GM18858 (cell line): ENCODE results near the gene GPATCH8.
A peak's percentile ranks its signal among the peaks of the same experiment; 100 is the strongest.
"Not testable (repeated sequence)": the region's sequence is repeated elsewhere in the genome, so short reads cannot be mapped to it uniquely, and the experiment has no call there.

Experiments
- ATAC-seq: cut with Tn5 transposase; IDR thresholded peaks from one replicate; pipeline ENCODE4 v1.9.1; 2021; ENCODE audit not compliant: unreplicated experiment

GPATCH8 gene

DNA sequence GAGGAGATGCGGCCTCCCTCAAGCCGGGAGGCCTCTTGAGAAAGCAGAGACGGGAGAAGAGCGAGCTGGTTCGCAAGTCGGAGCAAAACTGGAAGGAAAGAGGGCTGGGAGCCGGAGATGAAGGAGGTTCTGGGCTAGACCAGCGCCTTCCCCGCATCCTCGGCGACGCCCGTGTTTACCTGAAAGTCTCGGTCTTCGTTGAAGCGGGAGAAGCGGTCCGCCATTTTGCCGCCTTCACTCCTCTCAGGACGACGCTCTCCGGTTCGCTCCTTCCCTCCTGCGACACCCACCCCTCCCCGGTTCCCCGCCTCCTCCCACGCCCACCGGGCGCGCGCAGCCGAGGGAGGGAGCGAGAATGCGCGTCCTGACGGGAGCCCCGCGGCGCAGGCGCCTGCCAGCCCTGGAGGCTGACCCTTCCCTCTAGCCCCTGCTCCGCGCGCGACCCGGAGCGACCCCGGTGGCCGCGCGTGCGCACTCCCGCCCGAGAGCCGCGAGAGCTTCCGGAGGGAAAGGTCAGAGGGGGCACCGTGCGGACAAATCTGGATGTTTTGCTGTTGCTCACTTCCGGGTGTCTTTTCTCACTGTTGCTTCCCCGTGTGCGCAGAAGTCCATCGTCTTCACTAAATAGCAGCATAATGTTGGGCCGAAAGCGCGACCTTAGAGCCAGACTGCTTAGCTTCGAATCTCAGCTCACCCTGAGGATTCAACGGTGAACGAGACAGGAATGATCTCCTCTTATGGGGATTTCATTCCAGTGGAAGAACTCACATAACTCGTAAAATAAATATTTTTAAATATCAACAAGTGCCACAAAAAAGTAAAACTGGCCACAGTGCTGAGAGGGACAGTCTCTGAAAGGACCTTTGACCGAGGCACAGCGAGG, at the start of gene GPATCH8:
GPATCH8 (minus strand) TSS at position 260 of the 883 bp plus-strand sequence; CDS start at position 224, 36 bp downstream.
- ATAC-seq = peak; percentile 68

DNA sequence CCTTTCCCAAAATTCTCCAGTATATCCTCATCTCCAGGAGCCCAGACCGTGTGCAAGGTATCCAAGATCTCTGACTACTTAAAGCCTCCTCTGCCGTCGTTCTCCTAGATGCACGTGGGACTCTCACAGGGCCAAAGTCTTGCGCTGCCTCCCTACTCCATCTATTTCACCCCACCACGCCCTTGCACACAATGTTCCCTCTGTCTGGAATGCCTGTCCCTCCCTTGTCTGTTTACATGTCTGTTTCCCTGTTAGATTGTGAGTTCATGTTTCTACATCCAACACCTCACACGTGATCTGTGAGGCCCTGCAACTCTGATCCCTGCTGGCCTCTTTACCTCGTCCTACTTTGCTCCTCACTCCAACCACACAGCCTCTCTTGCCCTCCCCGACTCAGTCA, 49.2 kb upstream of the GPATCH8 start:
- no peak for ATAC-seq

DNA sequence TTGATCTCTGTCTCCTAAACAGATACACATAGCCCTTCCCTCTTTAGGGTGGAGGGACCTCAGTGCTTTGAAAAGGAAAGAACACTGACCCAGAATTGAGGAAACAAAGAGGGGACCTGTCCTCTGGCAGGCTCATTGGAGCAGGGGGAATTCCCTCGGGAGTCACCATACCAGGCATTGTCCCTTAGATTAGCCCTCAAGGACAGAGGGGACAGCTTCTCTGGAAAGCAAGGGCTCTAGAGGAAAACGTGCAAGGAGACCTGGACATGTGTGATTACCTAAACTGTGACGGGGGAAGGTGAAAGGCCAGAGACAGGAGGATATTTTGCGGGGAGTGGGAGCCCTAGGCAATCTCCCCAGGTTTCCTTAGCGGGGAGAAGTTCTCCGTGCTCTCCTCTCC, 46.5 kb upstream of the GPATCH8 start:
- ATAC-seq = no peak

DNA sequence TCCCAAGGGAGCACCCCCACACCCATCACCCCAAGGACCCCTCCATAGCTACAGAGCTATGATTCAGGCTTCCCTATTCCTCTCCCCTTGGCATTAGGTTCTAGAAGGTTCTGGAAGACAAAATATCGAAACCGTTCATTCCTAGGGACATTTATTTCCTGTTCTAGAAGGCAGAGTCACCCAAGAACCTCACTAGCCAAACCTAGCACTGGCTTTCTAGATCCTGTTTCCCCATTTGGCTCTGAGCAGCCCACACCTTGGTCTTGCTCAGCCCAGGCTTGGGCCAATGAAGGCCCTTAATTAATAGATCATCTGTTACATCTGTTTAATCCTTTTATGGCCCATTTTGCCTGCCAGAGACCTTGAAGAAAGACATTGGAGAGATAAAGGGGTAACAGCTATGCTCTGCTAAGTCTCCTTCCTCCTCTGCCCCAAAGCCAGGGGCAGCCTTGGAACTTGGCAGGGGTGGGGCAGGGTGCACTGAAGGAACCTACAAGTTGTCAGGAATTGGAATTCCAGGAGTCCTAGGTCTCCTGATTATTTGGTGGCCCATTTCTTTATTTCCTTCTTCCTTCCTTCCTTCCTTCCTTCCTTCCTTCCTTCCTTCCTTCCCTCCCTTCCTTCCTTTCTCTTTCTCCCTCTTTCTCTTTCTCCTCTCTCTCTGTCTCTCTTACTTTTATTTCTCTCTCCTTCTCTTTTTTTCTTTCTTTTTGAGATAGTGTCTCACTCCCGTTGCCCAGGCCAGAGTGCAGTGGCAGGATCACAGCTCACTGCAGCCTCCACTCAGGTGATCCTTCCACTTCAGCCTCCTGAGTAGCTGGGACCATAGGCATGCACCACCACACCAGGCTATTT, 45.4 kb upstream of the GPATCH8 start:
- no peak for ATAC-seq

DNA sequence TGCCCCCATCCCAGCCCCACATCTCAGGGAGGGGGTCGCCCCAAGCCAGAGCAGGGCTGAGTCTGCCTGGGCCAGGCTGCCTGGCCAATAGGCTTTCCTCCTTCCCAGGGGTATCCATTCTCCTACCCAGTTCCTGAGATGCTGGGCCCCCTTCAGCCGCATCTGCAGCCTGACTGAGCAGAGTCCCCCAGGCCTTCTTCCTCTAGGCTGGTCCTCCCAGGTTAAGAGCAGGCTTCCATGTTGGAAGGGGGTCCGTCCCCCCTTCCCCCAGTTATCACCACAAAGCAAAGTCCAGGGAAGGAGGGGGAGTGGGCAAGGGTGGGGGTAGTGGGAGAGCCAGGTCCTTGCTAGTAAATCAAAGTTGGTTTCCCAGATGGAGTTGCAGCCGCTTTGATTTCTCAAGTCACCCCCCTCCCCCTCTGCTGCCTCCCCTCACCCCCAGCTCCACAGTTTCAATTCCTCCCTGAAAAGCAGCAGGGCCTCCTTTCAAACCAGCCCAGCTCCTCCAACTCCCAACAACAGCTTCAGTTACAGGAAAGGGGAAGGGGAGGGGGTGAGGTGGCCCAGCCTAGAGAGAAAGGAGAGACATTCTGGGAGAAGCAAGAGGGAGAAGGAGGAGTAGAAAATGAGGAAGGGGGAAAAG, 44.5 kb upstream of the GPATCH8 start:
- ATAC-seq = no peak

DNA sequence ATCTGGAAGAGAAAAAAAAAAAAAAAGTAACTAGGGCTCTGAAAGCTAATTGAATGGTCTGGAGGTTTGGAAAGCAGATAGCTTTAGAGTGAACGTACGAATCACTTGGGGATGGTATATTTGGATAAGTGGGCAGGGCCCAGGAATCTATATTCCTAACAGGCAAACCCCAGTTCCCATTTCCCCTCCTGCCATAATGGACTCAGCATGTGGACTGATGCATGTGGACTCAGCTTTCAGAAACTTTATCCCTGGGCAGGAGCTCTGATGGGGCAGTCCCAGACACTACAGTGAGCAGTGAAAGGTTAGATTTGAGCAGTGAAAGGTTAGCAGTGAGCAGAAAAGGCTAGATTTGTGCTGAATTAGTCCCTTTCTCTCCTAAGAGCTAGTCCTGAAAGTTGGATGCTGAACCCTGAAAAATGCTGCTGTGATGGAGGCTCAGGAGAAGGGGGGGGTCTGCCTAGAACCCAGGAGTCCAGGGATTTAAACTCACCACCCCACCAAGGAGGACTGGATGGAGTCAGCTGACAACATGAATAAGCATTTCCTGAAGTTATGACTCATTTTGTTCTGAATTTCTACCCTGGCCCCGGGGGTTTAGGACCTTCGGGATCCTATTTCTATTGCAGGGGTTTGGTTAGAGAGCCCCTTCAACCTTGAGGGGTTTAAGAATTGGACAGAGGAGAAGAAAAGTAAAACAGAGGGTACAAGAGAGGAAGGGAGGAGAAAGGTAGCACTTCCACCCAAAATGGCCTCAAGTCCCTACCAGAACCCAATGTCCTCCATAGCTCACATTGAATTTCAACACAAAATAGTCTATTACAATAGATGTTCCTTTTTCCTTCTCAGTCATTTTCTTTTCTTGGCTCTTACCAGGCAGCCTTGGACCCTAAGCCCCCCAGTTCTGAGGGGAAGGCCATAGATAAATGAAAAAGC, 43.7 kb upstream of the GPATCH8 start:
- ATAC-seq = no peak

DNA sequence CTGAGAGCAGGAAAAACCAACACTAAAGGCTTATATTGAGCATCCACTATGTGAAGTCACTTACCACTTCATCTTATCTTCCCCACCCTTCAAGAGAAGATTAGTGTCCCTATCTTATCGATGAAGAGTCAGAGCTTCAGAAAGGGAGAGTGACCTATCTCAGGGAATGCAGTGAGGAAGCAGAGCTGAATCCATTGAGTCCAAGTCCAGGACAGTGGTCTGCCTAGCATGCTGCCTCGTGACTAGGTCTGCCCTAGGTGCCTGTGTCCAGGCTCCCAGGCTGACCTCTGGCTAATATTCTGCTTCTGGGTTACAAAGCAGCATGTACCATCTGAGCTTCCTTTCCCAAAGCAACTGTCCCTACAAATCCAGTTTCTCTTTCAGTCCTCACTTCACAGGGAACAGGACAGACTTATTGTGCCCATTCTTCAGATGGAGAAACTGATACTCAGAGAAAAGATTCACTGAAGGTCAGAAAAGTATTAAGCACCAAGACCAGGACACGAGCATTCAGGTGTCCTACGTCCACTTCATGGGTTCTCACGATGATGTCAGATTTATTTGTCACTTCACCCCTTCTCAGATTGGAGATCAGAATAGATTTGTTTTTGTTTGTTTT, 40.8 kb upstream of the GPATCH8 start:
- no peak for ATAC-seq

DNA sequence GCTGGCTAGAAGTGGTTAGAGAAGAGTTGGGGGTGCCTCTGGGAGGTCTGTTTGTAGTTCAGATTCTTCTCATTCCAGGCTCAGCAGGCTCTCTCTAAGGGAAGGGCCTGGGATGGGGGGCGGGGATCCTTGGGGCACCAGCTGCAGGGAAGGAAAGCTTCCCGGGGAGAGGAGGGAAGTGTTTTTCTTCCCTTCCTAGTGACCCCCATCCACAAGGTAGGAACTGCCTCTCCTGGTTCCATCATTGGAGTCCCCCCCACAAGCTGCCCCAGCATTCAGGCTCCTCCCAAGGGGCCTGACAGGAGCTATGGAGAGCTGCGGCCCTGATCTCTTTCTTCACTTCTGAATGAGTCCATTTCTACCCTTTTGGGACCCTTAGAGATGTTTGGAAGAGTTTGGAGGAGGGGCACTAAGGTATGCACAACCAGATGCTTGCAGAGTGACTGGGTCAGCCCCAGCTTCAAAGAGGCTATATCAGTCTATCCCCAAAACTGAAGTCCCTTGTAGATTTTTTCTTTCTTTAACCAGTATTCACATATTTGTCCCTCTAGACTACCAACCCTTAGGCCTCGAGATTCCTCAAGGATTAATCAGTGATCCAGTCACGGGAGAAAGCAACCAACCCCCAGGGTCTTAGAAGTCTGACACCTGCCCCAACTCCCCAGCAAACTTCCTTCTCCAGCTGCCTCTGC, 40.2 kb upstream of the GPATCH8 start:
- ATAC-seq = no peak

DNA sequence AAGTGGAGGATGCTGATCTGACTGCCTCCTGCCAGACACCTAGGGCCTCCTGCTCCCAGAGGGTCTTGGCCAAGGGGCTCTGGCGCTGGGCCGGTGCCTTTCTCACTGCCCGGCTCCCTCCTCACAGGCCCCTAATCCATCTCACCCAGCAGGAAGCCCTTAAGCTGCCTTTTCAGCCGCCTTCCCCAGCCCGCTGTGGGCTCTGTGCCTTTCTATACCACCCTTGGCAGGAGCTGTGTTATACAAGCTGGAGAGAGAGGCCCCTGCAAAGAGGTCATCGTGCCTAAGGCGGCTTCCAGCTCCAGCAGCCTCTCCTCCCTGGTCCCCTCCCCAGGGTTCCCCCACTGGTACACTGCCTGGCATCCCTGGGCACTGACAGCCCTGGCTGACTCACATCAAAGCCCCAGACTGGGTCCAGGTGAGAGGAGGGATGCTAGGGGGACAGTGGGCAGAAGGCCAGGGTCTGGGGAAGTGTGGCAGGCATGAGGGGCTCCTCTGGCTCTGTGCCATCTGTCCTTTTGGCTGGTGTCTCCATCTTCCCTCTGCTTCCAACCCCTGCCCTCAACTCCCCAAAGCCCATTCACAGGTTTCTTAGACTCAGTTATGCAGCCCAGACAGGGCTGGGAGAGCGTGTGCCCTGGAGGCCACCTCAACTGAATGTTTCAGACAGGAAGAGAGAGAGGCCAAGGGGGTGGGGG, 38.8 kb upstream of the GPATCH8 start:
- ATAC-seq = no peak

DNA sequence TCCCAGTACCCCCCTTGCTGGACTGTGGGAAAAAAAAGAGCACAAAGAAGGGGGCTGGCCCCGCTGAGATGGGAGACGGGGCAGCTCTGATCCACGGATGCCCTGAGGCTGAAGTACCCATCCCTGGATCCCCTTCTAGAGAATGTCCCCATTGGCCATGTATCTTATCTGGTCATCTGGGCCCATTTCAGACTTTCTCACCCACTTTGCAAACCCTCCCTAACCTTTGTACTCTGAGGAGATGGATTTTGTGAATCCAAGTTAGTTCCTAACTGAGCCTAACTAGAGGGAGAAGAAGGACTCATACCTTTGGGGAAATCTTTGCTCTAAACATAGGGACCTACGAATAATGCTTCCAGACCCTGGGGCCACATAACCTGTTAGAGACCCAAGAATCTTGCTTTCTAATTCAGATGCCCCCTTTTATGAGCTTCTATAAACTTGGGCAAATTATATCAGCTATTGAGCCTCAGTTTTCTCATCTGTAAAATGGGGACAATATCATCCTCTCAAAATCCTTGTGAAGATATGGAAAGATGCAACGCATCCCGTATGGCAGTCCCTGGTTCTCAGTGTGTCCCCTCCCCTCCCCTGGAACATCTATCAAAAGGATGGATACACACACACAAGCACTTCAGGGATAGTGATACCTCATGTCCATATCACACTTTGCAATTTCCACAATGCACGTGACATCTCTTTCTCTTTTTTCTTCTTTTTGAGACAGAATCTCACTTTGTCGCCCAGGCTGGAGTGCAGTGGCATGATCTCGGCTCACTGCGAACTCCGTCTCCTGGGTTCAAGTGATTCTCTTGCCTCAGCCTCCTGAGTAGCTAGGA, 37.3 kb upstream of the GPATCH8 start:
- no peak for ATAC-seq

DNA sequence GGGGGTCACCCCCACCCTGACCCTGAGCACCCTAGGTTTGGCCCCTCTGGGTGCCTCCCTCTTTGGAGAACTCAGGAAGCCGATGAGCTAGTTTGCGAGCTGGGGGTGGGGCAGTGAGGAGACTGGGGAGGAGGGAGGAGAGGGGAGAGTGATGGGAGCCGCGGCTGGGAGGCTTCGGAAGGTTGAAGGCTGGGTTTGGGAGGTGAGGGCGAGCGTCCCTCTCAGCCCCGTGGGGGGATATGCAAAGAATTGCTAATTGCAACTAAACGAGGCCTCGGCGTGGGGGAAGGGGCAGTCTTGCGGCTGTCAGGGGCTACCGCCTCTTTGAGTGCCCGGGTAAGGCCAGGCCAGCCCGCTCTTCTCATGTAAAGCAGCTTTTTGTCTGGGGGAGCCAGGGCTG, 36.5 kb upstream of the GPATCH8 start:
- ATAC-seq = no peak

DNA sequence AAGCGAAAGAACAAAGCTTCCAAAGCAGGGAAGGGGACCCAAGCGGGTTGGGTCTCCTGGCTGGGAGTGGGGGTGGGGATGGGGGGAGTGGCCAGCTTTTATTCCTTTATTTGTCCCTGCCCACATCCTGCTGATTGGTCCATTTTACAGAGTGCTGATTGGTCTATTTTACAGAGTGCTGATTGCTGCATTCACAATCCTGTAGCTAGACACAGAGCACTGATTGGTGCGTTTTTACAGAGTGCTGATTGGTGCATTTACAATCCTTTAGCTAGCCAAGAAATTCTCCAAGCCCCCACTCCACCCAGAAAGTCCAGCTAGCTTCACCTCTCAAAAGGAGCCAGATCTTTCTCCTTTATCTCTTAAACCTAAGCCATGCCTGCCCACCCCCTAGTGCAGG, 34.7 kb upstream of the GPATCH8 start:
- ATAC-seq = not testable (repeated sequence)

DNA sequence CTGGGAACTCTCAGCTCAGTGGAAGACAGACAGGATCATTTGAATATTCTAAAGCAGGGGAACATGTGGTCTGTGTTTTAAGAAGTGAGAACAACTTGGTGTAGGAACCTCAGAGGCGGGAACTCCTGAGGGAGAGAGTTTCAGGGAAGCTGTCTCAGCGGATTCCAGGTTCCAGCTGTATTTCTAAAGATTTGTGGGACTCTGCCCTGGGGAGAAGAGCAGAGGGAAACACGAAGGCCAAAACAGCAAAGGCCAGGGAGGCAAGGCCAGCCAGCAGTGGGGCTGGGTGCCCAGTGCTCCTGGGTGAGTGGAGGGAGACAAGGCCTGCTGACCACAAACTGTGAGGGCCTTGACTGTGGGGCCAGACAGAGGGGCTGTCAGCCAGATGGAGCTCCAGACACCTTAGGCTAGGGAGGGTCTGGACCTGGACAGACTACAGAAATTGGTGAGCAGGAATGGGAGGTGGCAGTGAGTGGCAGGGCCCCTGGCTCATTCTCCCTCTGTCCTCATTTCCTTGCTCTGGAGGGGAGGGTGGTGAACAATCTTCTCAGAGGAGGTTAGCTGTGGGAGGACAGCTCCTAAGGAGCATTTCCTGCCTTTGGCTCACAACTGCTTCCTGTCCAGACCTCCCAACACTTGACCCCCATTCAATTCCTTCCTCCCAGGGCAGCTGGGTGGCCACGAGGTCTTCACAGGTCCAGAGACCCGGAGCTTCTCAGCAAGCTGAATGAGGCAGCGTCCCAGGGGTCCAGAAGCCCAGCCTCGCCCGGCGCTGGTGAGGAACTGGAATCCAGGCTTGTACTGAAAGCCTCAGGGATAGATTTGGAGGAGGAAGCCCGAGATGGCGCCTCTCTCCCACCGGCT, 33.1 kb upstream of the GPATCH8 start:
- no peak for ATAC-seq

DNA sequence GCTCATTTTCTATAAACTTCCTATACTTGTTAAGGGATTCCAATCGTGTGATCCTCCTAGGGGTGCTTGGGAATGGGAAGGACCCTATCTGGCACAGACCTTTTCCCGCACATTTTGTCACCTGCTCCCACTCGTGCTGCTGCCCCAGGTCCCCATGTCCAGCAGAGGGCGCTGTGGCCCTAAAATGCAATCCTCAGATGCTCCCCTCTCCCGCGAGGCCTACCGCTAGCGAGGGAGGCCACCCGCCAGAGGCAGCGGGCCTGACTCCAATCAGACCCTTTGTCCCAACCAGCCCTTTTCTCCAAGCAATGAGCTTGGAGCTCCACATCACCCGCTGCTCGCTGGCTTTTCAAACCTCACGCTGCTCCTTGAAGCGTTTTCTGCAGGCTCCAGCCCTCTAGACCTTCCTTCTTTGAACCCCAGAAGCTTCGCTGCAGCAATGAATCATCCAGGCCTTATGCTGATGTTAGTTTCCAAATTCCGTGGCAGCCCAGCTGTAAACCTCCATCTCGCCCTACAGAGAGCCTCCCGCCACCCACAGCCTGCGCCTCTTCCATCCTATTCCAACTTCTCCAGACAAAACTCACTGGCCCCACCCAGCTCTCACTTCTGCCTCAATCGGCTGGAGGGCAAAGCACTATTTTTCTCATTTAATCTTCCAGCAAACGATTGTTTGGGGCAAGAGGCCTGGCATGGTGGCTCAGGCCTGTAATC, 30.5 kb upstream of the GPATCH8 start:
- no peak for ATAC-seq

DNA sequence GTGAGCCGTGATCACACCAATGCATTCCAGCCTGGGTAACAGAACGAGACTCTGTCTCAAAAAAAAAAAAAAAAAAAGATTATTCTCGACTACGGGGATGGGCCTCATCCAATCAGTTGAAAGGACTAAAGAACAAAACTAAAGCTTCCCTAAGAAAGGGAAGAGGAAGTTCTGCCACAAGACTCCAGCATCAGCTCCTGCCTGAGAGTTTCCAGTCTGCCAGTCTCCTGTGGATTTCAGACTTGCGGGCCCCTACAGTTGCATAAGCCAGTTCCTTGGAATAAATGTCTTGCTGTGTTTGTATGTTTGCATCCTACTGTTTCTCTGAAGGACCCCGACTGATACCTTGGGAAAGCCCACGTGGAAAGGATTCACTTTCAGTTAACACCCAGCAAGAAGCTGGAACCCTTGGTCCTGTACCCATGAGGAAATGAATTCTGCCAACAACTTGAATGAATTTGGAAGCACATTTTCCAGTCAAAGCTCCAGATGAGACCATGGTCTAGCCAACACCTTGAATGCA, 27.8 kb upstream of the GPATCH8 start:
- ATAC-seq = no peak

DNA sequence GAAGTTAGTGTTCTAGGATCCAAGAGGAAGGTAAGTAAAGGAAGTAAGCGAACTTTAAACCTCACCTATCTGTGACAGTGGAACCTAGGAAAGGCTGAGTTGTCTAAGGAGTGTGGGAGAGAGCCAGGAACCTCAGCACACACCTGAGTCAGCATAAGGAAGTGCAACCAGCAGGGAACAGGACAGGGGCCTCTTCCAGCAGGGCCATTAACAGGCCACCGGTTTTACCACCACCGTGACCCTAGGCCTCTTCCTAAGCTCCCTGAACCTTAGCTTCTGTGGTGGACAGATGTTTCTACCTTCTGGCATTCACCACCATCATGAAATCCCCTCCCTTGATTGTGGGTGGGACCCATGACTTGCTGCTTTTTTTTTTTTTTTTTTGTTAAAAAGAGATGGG, 26.7 kb upstream of the GPATCH8 start:
- no peak for ATAC-seq
